ENCODE measurements around the gene MAFB.

The MAFB gene

GRCh38 chr20:40702504-40702903, 13.5 kb upstream of the MAFB start:
- DNase-seq, result no peak

- no peak for DNase-seq
Measured at GRCh38 chr20:40698744-40699143, 9.7 kb upstream of the MAFB start.

GRCh38 chr20:40698281-40698680, 9.2 kb upstream of the MAFB start:
- DNase-seq, result no peak

DNA sequence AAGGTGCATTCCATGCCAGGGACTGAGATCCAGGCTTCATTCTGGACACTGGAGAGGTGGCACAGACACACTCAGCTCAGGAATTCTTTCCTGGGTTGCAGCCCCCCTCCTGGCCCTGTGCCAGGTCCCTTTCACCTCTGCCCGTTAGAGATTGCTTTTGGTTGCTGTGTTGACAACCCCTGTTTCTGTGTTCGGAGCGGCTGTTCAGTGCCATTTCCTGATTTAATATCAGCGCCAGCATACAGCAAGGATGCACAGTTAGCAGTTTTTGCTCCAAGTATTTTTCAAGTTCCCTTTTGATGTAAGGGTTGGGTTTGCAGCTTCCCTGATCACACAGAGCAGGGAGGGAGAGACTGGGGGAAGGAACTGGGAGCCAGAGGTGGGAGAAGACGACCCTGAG, 8.5 kb upstream of the MAFB start:
- DNase-seq, result no peak

GRCh38 chr20:40695214-40695613, 6.2 kb upstream of the MAFB start:
- DNase-seq, result no peak

GRCh38 chr20:40694246-40694645, 5.2 kb upstream of the MAFB start:
- DNase-seq, result no peak

DNA sequence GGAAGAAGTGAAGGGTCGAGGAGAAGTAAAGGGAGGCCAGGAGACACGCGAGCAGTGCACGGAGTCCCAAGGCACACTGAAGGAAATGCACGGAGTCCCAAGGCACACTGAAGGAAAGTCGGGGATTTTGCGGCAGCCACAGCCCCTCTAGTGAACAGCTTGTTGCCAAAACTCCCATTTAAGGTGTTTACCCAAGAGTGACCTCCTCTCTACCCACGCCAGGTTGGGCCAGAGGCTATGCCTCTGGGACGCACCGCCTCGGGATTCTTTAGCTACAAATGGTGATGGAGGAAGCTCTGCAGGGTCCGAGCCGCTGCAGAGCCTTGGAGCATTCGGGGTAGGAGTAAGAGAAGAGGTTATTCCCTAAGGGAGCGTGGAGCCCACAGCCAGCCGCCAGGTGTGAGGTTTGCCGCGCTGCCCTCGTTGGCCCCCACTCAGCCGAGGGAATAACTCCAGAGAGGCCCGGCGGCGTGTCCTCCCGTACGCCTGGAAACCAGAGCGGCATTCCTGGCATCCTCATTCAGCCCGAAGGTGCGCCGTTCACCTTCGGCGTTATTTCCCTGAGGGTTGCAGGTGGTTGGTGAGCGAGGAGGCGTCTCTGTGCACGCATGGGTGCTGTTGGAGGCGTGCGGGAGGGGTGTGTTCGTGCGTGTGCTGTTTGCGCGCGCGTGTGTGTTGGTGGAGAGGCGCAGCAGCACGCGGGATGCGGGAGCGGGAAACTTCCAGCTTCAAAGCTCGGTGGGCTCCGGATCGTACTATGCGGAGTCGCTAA, 3.4 kb upstream of the MAFB start:
- no peak for DNase-seq

DNA sequence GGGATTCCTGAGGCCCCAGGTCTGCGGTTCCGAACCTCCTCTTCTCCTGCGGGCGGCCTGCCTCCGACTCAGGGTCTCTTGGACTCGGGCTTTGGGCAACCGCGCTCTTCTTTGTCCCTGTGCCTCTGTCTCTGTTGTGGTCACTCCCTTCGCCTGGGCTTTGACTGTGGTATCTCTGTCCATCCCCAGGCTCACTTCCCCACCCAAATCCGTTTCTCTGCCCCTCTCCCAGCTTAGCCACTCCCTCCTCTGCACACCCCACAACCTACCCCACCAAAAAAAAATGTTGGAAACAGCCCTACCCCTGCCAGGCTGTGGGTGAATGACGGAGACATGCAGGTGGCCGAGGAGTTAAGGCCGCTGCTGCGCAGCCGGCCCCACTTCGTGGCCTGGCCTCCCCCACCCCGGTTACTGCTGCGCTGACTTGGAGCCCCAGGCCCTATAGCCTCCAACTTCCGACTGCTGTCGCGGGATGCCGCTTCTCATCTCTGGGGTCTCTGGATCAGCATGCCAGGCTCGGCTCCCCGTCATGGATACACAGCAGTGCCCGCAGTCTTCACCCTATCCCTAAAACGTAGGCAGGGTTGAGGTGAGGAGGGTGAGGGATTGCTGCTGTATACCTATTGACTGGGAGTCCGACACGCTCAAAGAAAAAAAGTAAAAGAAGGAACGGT, 2.7 kb upstream of the MAFB start:
- no peak for DNase-seq

DNA sequence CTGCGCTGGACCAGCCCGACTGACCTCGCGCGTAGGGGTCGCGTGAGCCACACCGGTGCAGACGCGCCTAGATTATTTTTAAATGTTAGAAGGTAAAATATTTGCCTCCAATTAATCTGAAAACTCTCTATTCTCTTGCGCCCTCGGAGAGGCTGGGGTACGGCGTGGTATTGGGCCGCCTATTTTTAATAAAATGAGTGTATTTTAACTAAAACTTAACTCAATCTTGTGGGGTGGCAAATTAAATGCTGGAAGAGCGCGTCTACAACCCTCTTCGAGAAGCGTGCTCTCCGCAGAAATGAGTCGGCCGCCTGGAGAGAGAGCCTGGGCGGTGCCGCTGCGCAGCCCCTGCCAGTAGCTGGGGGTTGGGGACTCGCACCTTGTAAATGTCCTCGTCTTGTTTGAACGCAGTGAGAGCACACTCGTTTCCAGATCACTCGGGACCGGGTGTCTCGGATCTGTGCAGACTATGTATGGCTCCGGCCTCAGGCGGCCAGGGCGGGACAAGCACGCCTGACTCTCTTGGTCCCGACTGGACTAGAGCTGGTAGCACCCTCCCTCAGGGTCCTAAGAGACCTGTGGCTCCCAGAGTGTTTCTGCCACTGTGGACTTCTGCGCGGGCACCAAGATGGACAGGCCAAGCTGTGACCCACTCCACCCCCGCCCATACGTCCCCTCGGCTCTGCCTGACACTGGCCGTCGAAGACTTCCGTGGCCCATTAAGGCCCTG, 2.0 kb upstream of the MAFB start:
- DNase-seq, result no peak

DNA sequence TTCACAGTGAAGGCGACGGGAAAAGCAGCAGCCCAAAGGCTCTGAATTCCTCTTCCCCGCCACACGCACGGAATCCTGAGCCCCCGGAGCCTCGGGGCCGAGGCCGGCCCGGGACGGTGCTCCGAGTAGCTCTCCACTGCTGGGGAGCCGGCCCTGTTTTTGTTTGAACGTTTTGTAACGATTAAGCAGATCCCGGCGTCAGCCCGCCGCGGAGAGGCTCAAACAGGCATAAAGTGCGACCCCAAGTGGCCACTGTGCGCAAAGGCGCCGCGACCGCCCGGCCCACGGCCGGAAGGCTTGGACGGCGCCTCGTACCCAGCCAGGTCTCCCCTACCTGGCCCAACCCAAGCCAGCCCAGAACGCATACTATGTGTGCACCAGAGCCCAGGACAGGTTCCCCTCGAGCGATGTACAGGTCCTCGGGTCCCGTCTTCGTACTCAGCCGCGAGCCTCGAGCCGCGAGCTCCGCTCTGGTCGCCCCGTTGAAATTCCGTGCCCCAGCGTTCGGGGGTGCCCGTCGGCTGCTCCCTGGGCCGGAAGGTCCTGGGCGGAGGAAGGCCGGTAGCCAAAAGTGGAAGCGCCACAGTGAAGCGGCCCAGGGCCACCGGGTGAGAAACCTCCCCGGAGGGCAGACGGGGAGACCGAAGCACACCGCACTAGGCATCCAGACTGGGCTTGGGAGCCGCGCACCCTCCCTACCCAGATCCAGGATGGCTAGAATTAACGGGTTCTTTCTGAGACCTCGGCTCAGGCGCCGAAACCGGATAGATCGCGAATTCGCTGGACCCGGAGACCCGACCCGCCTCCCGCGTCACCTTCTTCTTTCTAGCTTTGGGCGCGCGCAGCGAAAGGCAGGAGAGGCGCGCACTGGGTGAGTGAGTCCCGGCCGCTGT, 1.2 kb upstream of the MAFB start:
- peak; percentile 58 to 66 for DNase-seq

DNA sequence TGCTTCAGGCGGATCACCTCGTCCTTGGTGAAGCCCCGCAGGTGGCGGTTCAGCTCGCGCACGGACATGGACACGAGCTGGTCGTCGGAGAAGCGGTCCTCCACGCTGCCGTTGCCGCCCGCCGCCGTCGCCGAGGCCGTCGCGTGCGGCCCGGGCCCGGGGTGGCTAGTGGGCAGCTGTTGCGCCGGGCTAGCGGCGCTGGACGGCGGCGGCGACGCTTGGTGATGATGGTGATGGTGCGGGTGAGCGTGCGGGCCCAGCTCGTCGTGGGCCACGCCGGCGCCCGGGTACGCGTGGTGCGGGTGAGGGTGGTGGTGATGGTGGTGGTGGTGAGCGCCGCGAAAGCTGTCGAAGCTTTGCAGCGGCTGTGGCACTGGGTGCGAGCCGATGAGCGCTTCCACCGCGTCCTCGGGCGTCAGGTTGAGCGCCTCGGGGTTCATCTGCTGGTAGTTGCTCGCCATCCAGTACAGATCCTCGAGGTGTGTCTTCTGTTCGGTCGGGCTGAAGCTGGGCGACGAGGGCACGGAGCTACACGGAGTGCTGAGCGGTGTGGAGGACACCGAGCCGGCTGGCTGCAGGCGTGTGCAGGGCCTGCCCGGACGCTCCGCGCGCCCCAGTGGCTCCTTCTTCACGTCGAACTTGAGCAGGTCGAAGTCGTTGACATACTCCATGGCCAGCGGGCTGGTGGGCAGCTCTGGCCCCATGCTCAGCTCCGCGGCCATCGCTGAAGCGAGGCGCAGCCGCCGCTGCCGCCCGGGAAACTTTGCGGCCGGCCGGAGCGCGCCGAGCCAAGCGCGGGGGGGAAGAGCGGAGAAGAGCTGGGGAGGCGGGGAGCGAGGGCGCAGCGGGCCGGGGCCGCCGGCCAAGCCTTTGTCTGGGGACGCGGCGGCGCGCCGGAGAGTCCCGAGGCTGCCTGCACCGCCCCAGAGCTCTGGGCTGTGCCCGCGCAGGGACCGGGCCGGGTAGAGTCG, 622 bp downstream of the MAFB start:
- no peak for DNase-seq

GRCh38 chr20:40687384-40688128, 1.5 kb downstream of the MAFB start:
- no peak for DNase-seq

- DNase-seq, result no peak
Measured at GRCh38 chr20:40686893-40687292, 2.1 kb downstream of the MAFB start.

DNA sequence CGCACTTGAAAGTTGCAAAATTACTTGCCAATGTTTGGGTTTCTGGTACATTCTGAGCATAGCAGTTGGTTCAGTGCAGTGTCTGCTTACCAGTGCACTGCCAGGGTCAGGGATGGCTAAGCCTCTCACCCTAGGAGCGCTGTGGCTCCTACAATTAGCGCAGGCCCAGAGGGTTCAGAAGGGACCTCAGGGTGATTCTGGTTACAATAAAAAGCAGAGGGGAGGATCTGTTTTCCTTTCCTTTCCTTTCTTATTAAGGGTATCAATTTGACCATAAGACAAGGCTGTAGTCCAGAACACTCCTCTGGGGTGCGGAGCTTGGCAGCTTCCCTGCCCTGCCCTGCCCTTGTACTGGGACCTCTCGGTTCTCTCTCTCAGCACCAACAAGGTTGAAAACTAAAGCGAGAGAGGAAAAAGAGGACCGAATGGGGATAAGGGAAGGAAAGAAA, 2.6 kb downstream of the MAFB start:
- no peak for DNase-seq

GRCh38 chr20:40685349-40685748, 3.7 kb downstream of the MAFB start:
- DNase-seq, result no peak

- DNase-seq, result no peak
Measured at GRCh38 chr20:40683894-40684268, 5.2 kb downstream of the MAFB start.

DNA sequence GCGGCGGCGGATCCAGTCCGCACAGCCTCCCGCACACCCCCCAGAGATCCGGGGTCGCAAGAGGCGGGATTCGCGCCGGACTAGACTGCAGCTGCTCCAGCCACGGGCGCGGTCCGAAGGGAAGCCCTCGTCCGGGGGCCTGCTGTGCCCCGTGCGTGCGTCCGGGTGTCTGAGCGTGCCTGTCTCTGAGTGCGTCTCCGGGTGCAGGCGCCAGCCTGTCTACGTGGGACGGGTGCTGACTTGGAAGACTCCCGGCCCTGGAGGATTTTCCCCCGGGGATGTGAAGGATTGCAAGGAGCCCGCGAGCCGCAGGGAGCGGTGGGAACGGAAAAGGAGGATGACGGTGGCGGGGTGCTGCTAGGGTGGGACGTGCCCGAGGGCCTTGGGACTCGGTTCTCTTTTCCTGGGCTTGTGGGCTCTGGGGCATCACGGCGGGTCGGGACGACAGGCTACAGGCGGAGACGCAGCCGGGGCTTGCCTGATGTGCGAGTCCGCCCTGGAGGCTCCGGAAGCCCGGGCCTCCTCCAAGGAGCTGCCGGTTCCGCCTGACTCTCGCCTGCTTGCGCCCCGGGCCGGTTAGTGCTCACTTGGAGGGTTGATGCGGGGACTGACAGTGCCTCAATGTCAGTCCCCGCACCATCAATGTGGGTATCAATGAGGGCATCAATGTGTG, 5.7 kb downstream of the MAFB start:
- DNase-seq, result peak in 1 of 2 donors; percentile 16

- no peak for DNase-seq
Measured at GRCh38 chr20:40682104-40682981, 6.7 kb downstream of the MAFB start.

- DNase-seq, result no peak
Measured at GRCh38 chr20:40681684-40682083, 7.4 kb downstream of the MAFB start.

Data from CD4-positive, alpha-beta T cell treated with Interferon alpha-2 for 1 hour (primary cell).